Measurements from ENCODE around the gene AP4B1. TPM values are rescaled to one million over a fixed set of nuclear protein-coding genes. Genes with fewer than 3 reads are reported as not detected.

The AP4B1 gene
- total RNA-seq, 1 experiment from 2014 or later, result 14.2 TPM

- CTCF ChIA-PET, result no interaction called here
- POLR2A ChIA-PET, result no interaction called here
- Mint-ChIP-seq H3K4me1 (no peaks in the 10 kb centered on the region), H3K27ac (no peak overlapping the region), H3K4me3 (no peak overlapping the region), H3K27me3 (ENCODE audit: low read depth) (no peaks in the 10 kb centered on the region; the same call in 1 of the 2 replicates), H3K36me3 (no peaks in the 10 kb centered on the region), H3K9me3 (no peaks in the 10 kb centered on the region)
- TF ChIP-seq ZNF121 (CRISPR knock-in tag; IDR thresholded peaks at IDR 0.05), result no peak
- TF ChIP-seq NFATC4 (CRISPR knock-in tag; IDR thresholded peaks at IDR 0.05), result no peak
- TF ChIP-seq SP1 (CRISPR knock-in tag; conservative IDR thresholded peaks at IDR 0.05), result no peak
- no peak for TF ChIP-seq GTF2I (CRISPR knock-in tag; conservative IDR thresholded peaks at IDR 0.05)
- no peak for TF ChIP-seq AR (CRISPR knock-in tag; IDR thresholded peaks at IDR 0.05)
- no peak for TF ChIP-seq MLX (CRISPR knock-in tag; IDR thresholded peaks at IDR 0.05)
- DNase-seq (ENCODE audit: low spot score), result no peak
- ATAC-seq, result no peak
Observed at GRCh38 chr1:113858418-113858817, 46.2 kb downstream of the AP4B1 start.

GRCh38 chr1:113857776-113858175, 46.8 kb downstream of the AP4B1 start:
- ATAC-seq, result no peak
- CTCF ChIA-PET, result no interaction called here
- H3K9me3 Mint-ChIP-seq, result no peaks in the 10 kb centered on the region
- H3K27me3 Mint-ChIP-seq (ENCODE audit: low read depth), result no peaks in the 10 kb centered on the region; the same call in 1 of the 2 replicates
- no peak for TF ChIP-seq PRDM15 (CRISPR knock-in tag; IDR thresholded peaks at IDR 0.05)
- TF ChIP-seq ZMAT4 (CRISPR knock-in tag; IDR thresholded peaks at IDR 0.05), result no peak
- no peak for TF ChIP-seq ATF2 (CRISPR knock-in tag; IDR thresholded peaks at IDR 0.05; ENCODE audit: borderline replicate concordance, low read depth)
- no peak for TF ChIP-seq GABPB1 (CRISPR knock-in tag; IDR thresholded peaks at IDR 0.05)
- no peak for TF ChIP-seq KAT7 (CRISPR knock-in tag; IDR thresholded peaks at IDR 0.05; ENCODE audit: borderline replicate concordance)
- no peak for TF ChIP-seq JAZF1 (CRISPR knock-in tag; IDR thresholded peaks at IDR 0.05)
- TF ChIP-seq ELF4 (CRISPR knock-in tag; IDR thresholded peaks at IDR 0.05; ENCODE audit: low read depth), result no peak
- H3K27ac Mint-ChIP-seq, result no peak overlapping the region
- DNase-seq (ENCODE audit: low spot score), result no peak
- POLR2A ChIA-PET, result no interaction called here
- H3K36me3 Mint-ChIP-seq, result no peaks in the 10 kb centered on the region
- no peak overlapping the region for H3K4me3 Mint-ChIP-seq
- H3K4me1 Mint-ChIP-seq, result no peaks in the 10 kb centered on the region

GRCh38 chr1:113856401-113856790, 48.2 kb downstream of the AP4B1 start:
- H3K4me3 Mint-ChIP-seq, result no peak overlapping the region
- H3K9me3 Mint-ChIP-seq, result no peaks in the 10 kb centered on the region
- no peak for DNase-seq (ENCODE audit: low spot score)
- no peaks in the 10 kb centered on the region; the same call in 1 of the 2 replicates for H3K27me3 Mint-ChIP-seq (ENCODE audit: low read depth)
- ATAC-seq, result no peak
- H3K27ac Mint-ChIP-seq, result no peak overlapping the region
- ChIA-PET POLR2A (no interaction called here), CTCF (interaction anchor here (1.2 kb wide), 1 partner anchor 120 kb away, joined by 4 read pairs; no protein-coding TSS in a partner anchor)
- TF ChIP-seq ETV6 (CRISPR knock-in tag; IDR thresholded peaks at IDR 0.05) (no peak), ZNF416 (CRISPR knock-in tag; IDR thresholded peaks at IDR 0.05) (no peak), ESRRA (CRISPR knock-in tag; IDR thresholded peaks at IDR 0.05; ENCODE audit: borderline replicate concordance) (no peak), GRHL2 (CRISPR knock-in tag; IDR thresholded peaks at IDR 0.05; ENCODE audit: insufficient replicate concordance, severe bottlenecking) (no peak), RORB (CRISPR knock-in tag; IDR thresholded peaks at IDR 0.05) (no peak), MLX (CRISPR knock-in tag; IDR thresholded peaks at IDR 0.05) (no peak)
- no peaks in the 10 kb centered on the region for H3K4me1 Mint-ChIP-seq
- no peaks in the 10 kb centered on the region for H3K36me3 Mint-ChIP-seq
